Eye (tissue), 1 donor: ENCODE data around the gene WDR7.

Experiments used
- DNase-seq: peaks from one replicate; pipeline ENCODE4 v3.0.0-alpha.2; 2015

The WDR7 gene

DNA sequence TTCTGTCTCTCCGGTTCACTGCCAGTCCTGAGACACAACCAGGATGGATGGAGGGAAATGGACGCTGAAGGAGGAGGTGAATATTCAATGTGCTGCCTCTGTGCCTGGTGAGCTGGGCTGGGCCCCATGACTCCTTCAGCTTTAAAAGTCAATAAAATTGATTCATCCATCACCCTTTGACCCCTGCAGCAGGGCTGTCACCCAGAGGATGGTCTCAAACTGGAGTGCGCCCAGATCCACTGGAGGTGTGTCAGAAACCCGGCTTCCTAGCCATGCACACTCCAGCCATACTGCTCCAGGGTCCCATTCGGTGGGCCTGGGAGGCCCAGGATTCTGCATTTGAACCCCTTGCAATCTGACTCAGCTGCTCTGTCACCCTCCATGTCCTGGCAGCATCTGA is 401.6 kb downstream of the WDR7 start:
- DNase-seq: no peak

- no peak for DNase-seq
These were observed 403.7 kb downstream of the WDR7 start for GRCh38 chr18:57054891-57055290.

- DNase-seq: no peak
These were observed 406.7 kb downstream of the WDR7 start for GRCh38 chr18:57057890-57058289.

- DNase-seq: no peak
These were observed 407.6 kb downstream of the WDR7 start for GRCh38 chr18:57058734-57059133.

GRCh38 chr18:57059366-57059765 is 408.2 kb downstream of the WDR7 start:
- no peak for DNase-seq

GRCh38 chr18:57060814-57061213 is 409.7 kb downstream of the WDR7 start:
- DNase-seq: no peak

DNA sequence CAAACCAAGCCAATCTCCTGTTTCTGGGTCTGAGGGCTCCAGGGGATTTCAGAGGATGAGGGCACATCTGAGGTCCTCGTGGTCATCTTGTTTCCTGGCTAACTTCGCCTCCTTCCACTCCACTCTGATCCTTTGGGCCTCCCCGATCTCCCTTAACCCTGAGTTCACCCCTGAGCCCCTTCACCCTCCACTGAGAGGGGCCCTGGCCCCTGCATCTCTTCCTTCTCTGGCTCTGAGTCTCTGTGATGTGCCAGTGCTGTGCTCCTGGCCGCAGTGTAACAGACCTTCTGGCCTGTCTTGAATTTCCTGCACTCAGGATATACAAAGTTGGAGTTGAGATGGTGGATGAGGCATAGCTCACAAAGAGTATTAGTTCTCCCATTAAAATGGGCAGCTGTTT is 411.0 kb downstream of the WDR7 start:
- no peak for DNase-seq

GRCh38 chr18:57062844-57063243 is 411.7 kb downstream of the WDR7 start:
- peak; percentile 72 for DNase-seq

DNA sequence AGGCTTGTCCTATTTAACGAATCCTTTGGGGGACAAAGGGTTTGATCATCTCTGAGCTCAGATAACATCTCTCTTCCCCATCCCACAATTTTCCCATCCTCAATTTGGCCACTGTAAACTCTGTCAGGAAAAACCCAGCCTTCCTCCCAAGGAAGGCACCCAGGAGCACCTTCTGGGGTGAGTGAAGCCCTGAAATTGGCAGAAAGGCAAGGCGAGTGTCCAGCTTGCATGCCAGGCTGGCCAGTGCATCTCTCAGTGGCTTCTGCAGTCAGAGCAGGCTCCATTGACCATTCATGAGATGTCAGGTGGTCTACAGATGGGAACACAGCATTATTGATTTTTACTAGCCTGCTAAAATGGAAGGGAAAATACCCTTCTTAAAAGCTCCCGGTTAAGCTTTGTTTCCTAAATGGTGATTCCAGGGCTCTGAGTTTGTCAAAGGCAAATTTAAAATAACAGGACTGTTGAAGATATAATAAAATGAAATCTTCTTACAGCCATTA is 412.5 kb downstream of the WDR7 start:
- DNase-seq: peak; percentile 71

DNA sequence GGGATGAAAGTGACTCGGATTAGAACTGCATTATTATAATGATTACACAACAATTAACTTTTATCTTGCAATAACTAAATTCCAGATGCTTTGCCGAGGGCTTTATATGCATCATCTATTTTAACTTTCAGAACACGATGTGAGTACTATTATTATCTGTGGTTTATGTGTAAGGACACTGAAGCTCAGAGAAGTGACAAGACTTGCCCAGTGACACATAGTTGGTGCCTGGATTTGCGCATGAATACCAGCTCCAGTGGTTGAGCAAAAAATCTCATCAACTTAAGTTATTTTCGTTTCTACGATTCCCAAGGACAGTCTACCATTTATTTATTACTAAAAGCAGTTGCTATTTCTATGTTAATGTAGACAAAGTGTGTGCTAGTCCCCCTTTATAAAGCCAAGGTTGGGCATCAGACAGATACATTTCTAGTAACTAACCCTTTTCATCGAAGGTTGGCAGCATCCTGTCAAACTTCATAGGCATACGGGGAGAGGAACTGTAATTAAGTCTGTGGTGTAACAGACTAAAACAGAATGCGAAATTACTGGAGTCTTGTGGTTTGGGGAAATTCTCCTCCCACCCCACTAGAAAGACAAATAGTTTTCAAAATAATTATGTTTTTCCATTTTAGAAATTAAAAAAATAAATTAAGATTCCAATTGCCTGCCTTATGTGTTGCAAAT is 422.5 kb downstream of the WDR7 start:
- no peak for DNase-seq

- peak; percentile 28 for DNase-seq
These were observed 424.7 kb downstream of the WDR7 start for GRCh38 chr18:57075716-57076400.

DNA sequence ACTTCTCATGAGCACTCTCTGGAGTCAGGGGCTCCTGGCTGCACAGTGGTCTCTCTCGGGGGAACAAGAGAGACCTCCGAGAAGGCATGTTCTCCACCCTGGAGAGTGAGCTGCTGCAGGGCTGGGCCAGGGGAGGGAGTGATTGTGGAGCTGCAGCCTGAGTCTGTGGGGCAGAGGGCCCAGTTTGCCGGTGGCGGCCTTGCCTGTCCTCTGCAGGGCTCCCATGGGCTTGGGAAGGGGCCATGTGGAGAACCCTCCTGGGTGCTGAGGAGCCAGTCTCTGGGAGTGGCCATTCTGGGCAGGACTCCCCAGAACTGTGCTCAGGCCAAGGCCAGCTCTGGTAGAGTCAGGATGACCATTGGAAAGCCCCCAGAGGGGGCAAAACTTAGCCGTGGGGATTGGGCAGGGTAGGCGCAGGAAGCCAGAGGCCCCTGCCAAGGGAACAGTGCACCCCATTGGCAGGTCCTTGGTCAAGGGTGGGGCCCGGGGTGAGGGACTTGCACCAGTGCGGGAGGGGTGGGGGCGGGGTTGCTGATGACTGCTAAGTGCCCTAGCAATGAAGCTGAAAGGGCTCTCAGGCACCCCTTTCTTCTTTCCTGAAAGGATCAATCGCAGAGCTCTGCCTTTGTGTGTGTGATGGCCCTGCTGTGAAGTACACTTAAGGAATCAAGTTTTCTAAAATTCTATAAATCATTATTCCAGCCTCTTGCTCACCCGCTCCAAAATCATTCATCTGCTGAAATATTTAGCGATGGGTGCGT is 426.0 kb downstream of the WDR7 start:
- no peak for DNase-seq

DNA sequence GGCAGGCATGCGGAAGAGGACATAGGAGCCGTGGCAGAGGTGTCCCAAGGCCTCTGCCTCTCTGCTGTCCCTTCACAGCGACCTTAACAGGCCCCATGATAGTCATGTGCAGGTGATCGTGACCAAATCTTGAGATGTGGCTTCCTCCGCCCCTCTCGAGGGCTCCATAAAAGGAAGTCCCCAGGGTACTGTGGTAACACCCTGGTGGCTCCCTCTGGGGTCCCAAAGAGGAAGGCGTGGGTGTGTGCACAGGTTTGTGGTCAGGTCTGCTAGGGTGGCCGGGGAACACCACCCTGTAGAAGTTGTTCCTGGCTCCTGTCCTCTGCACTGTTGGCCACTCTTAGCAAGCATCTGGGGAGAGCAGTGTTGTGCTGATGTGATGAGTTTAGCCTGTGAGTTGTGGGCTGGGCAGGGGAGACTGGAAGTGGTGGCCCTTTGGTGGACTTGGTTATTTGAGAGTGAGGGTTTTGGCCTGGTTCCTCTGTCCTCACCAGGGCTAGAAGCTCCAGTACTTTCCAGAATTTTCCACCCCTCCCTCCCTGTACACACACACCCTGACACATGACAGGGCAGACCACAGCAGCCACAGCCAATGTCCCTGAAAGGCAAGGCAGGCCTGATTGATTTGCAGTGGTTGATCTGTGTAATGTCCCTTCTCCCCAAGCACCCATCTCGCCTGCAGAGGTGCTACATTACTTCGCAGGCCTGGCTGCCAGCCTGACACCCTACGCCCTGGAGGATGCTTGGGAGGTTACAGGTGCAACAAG is 426.8 kb downstream of the WDR7 start:
- no peak for DNase-seq

DNA sequence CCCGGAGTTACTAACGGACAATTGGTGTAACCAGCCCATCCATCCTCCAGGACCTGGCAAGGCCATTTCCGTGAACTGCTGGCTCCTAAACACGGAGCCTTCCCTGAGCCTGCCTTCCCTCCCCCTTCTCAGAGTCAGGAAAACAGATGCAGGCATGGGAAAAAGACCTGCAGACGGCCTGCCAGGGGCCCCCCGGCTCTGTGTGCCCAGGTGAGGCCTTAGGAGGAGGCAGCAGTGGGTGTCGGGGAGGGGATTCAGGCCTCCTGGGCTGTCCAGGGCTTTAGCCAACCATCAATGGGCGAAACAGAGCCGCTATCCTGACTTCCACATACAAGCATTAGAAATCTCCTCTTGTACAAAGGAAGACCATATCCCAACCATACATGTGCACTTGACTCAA is 427.5 kb downstream of the WDR7 start:
- no peak for DNase-seq

DNA sequence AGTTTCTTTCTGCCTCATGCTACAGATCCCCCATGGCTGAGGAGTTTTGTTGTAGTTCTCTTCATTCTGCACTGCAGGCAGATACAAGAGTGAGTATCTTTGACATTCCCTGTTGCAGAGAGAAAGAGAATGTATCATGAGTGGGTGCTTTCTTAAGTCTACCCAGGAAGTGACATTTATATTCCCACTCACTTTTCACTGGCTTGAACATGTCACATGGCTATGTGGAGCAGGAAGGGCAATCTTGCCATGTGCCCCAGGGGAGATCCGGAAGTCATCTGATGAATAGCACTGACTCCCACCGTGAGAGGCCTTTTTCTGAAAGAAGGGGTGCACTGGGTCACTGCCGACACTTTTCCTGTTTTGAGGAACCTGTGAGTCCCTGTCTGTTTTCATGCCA is 429.3 kb downstream of the WDR7 start:
- no peak for DNase-seq

DNA sequence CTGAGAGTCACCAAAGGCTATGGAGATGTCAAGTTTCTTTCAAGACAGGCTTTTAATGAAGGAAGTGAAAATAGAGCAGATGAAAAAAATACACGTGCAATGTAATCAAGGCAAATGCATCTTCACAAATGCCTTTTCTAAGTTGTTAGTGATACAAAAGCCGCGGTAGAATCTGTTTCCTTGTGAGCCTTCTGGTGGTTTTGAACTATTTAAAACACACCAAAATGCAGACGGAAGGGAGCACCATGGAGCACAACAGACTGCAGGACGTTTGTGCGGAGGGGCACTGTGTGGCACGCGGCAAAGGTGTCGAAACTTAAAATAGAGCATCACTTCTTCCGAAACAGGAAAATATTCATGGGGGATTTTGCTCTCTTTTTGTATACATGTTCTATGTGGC is 430.7 kb downstream of the WDR7 start:
- no peak for DNase-seq

GRCh38 chr18:57083485-57083884 is 432.3 kb downstream of the WDR7 start:
- no peak for DNase-seq

DNA sequence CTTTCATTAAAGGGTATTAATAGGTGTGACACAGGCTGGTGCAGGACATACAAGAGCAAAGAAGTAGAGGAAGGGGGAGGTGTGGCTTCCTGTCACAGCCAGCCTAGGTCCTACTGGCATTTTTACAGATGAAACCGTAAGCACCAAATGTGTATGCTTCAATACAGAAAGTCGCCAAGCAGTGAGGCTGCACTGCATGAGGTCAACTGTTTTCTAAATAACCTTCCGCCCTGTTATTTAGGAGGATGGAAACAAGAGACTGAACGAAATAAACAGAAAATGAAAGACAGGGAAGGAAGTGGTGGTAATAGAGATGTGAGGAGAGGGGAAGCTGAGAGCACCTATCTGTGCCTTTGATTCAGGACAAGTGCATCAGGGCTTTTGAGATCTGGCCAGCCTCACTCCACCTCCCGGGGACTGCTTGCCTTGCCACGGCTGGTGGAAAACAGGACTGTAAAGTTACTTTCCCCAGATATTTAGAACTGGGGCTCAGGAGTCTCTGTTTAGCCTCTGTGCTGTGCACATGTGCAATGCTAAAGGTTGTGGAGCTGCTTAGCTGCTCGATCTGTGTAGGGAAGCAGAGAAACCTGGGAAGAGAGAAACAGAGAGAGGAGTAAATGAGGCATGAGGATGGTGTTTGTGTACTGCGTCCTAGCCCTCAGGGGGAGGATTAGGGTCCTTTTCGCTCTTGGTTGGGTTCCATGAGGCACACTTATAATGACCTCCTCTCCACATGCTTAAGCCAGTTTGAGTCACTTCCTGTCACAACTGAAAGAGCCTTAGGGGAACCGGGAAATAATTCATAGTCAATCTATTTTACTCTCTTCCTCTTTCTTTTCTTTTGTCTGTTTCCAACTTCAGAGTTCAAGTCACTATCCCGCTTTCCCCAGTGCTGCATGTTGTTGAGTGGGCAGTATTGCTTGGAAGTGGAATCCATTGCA is 433.4 kb downstream of the WDR7 start:
- DNase-seq: no peak

GRCh38 chr18:57085371-57085770 is 434.2 kb downstream of the WDR7 start:
- DNase-seq: no peak

- DNase-seq: no peak
These were observed 435.0 kb downstream of the WDR7 start for GRCh38 chr18:57086163-57086562.
